Nephron progenitor cell (in vitro differentiated cells): ENCODE results near the gene CLDN9.

Experiments
- DNase-seq: peaks from one replicate; pipeline ENCODE4 v3.0.0; 2021
- H3K27ac Mint-ChIP-seq: 2 replicates; pipeline ENCODE4 v1.8.0; 2021; ENCODE audit warnings: mild to moderate bottlenecking, moderate library complexity, mixed read lengths
- H3K27me3 Mint-ChIP-seq: 2 replicates; pipeline ENCODE4 v1.8.0; 2021; ENCODE audit warnings: mild to moderate bottlenecking, low read depth, mixed read lengths; ENCODE audit not compliant: poor library complexity
- H3K36me3 Mint-ChIP-seq: 2 replicates; pipeline ENCODE4 v1.8.0; 2021; ENCODE audit warnings: low read depth, mixed read lengths
- H3K4me1 Mint-ChIP-seq: 2 replicates; pipeline ENCODE4 v1.8.0; 2021; ENCODE audit warnings: mixed read lengths
- H3K4me3 Mint-ChIP-seq: 2 replicates; pipeline ENCODE4 v1.8.0; 2021; ENCODE audit warnings: mild to moderate bottlenecking, moderate library complexity, mixed read lengths
- H3K9me3 Mint-ChIP-seq: 2 replicates; pipeline ENCODE4 v1.8.0; 2021; ENCODE audit warnings: mild to moderate bottlenecking, moderate library complexity, mixed read lengths
- TF ChIP-seq, protein P1 (sequence below): fragments of 200-600 bp; sonication (generic); IDR thresholded peaks from 2 replicates; pipeline ENCODE4 v1.5.0; 2021; ENCODE audit warnings: antibody characterized with exemption

The CLDN9 gene, protein sequence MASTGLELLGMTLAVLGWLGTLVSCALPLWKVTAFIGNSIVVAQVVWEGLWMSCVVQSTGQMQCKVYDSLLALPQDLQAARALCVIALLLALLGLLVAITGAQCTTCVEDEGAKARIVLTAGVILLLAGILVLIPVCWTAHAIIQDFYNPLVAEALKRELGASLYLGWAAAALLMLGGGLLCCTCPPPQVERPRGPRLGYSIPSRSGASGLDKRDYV

DNA sequence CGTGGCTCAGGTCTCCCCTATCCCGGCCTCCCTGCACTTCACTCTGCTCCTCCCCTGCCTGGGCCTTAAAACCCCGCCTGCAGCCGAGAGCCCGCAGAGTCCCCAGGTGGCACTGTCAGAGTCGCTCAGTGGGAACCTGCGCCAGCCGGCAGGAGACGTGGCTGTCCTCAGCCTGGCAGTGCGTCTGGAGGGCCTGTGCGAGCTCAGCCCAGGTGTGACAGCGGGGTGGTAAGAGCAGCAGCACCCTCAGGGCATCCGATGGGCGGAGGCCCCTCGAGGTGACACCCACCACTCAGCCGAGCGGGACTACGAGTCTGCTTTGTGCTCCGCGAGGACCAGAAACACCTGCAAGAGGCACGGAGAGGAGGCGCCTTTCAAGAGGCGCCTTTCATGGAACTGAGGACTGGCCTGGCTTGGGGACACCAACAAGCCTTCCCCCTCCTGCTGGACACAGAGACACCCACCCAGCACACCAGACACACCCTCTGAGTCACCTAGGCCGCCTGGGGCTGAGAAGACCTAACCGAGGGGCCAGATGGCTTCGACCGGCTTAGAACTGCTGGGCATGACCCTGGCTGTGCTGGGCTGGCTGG lies at the start of gene CLDN9:
CLDN9 (plus strand) TSS at position 96 of the 593 bp plus-strand sequence; CDS start at position 536, 440 bp downstream.
- no peak for DNase-seq
- Mint-ChIP-seq H3K9me3 (no peaks in the 10 kb centered on the region), H3K27me3 (peaks cover 49% of the 10 kb centered on the region), H3K4me1 (peaks cover 44% of the 10 kb centered on the region), H3K4me3 (peak within 1 kb of the TSS; percentile 68), H3K36me3 (no peaks in the 10 kb centered on the region), H3K27ac (no peak within 1 kb of the TSS)
- TF ChIP-seq, protein P1, sequence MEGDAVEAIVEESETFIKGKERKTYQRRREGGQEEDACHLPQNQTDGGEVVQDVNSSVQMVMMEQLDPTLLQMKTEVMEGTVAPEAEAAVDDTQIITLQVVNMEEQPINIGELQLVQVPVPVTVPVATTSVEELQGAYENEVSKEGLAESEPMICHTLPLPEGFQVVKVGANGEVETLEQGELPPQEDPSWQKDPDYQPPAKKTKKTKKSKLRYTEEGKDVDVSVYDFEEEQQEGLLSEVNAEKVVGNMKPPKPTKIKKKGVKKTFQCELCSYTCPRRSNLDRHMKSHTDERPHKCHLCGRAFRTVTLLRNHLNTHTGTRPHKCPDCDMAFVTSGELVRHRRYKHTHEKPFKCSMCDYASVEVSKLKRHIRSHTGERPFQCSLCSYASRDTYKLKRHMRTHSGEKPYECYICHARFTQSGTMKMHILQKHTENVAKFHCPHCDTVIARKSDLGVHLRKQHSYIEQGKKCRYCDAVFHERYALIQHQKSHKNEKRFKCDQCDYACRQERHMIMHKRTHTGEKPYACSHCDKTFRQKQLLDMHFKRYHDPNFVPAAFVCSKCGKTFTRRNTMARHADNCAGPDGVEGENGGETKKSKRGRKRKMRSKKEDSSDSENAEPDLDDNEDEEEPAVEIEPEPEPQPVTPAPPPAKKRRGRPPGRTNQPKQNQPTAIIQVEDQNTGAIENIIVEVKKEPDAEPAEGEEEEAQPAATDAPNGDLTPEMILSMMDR, result no peak

DNA sequence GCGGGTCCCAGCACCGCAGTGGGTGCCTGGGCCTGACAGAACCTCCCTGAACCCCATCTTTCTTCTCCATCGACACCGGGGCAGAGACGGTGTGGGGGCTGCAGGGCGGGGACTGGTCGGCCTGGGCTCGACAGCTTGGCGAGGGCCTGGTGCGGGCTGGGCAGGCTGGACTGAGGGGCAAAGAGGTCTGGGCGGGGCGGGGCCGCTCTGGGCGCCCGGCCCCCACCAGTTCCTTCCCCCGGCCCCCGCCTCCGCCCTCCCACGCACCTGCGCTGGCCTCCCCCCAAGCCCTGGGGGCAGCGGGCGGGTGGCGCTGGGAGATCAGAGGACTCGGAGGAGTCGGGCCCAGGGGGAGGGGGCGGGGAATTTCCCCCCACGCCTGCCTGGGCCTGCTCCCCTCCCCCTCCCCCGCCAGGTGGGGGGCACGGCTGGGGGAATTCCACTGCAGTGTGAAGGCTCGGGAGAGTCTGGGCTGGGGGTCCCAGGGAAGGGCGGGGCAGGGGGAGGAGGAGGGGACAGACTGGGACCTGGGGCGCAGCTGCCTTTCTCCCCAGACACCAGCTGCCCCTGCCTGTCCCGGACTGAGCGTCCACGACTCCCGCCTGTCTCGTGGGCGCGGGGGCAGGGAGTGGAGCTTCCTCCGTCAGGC lies 49.5 kb upstream of the CLDN9 start:
- DNase-seq, result peak; percentile 56

DNA sequence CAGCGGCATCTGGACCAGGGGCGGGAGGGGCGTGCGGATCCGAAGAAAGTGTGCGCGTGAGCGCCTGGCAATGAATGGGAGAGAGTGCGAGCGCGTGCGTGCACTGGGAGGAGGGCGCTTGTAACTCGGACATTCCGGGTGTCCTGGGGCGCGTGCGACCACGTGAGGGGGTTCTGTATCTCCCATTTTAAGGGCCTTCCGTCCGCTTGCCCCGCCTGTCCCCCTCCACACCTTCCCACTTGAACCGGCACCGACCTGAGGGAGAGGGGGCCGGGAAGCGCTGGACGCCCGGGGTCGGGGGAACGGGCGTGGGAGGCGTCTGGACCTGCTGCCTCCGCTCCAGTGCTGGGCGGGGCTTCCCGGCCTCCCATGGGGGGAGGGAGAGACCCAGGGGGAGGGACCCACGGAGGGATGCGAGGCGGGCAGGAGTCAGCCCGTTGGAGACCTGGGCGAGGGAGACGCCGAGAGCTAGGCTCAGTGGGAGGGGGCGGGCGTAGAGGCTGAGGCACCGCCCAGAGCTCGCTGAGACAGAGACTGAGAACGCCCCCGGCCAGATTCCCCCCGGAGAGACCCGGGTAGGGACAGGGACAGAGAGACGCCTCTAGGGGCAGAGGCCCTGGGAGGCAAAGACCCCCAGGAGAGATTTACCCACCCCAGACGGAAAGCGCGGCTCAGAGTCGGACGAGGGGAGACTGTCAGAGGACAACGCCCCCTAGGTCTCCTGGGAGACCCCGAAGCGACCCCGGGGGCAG lies 48.8 kb upstream of the CLDN9 start, which contains the start of gene KREMEN2:
KREMEN2 (plus strand) TSS at position 553 of the 752 bp plus-strand sequence. CDS start 246 bp downstream, outside the sequence.
- peak; percentile 74 for DNase-seq
- Mint-ChIP-seq H3K4me1 (peaks cover 14% of the 10 kb centered on the region), H3K27me3 (peaks cover 31% of the 10 kb centered on the region), H3K9me3 (no peaks in the 10 kb centered on the region), H3K36me3 (no peaks in the 10 kb centered on the region), H3K4me3 (peak within 1 kb of the TSS; percentile 87), H3K27ac (no peak within 1 kb of the TSS)
- TF ChIP-seq, protein P1, result no peak

More for the DNA sequence above, 49.5 kb upstream of the CLDN9 start:
- TF ChIP-seq, protein P1, result no peak
- Mint-ChIP-seq H3K36me3 (no peaks in the 10 kb centered on the region), H3K4me1 (peaks cover 8% of the 10 kb centered on the region), H3K9me3 (no peaks in the 10 kb centered on the region), H3K27ac (no peak overlapping the region), H3K4me3 (peak overlapping the region; percentile 87), H3K27me3 (peaks cover 32% of the 10 kb centered on the region)

DNA sequence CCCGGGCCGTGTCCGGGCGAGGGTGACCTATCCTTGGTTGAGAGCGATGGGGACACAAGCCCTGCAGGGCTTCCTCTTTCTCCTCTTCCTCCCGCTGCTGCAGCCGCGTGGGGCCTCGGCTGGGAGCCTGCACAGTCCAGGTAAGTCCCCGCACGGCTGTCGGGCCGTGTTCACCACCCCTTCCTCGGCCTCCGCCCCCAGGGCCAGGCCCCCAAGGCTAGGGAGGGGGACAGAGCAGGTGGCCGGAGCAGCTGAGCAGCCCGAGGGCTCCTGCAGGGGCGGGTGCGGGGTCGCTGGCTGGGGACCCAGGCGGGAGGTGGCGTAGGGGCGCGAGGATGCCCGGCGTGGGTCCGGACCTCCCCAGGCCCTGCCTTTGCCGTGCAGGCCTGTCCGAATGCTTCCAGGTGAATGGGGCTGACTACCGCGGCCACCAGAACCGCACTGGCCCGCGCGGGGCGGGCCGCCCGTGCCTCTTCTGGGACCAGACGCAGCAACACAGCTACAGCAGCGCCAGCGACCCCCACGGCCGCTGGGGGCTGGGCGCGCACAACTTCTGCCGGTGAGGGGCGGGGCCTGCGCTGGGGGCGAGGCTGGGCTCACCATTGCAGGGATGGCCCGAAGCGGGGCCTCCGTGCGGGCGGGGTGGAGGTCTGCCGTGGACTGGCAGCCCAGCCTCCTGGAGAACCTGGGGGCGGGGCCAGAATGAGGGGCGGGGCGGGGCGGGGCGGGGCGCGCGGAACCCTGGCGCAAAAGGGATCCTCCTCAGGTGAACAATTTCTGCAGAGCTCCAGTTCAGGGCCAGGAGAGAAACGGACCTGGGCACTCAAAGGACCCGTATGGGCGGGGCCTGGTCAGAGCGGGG lies 48.0 kb upstream of the CLDN9 start:
- Mint-ChIP-seq H3K9me3 (no peaks in the 10 kb centered on the region), H3K36me3 (no peaks in the 10 kb centered on the region), H3K27me3 (peaks cover 23% of the 10 kb centered on the region), H3K4me1 (peaks cover 14% of the 10 kb centered on the region), H3K4me3 (peak overlapping the region; percentile 87), H3K27ac (no peak overlapping the region)
- TF ChIP-seq, protein P1, result no peak
- peak; percentile 94 for DNase-seq
